GM21381 (cell line): ENCODE results near the gene VPS18.
"Not testable (repeated sequence)": the region's sequence is repeated elsewhere in the genome, so short reads cannot be mapped to it uniquely, and the experiment has no call there.

Experiments used
- ATAC-seq: cut with Tn5 transposase; IDR thresholded peaks from one replicate; pipeline ENCODE4 v1.9.1; 2021; ENCODE audit warnings: mild to moderate bottlenecking, moderate library complexity; ENCODE audit not compliant: unreplicated experiment

The VPS18 gene

GRCh38 chr15:40893733-40894680, at the start of gene VPS18:
Gene VPS18 (plus strand): TSS chr15:40894450. CDS start chr15:40894769, 319 bp downstream.
- peak; percentile 84 for ATAC-seq

GRCh38 chr15:40844696-40845030, 49.6 kb upstream of the VPS18 start:
- no peak for ATAC-seq

GRCh38 chr15:40845036-40845435, 49.2 kb upstream of the VPS18 start:
- ATAC-seq = no peak

- ATAC-seq = no peak
These were observed 48.6 kb upstream of the VPS18 start for GRCh38 chr15:40845511-40846284.

GRCh38 chr15:40846841-40847222, 47.4 kb upstream of the VPS18 start:
- no peak for ATAC-seq

- ATAC-seq = peak; percentile 51
These were observed 46.9 kb upstream of the VPS18 start for GRCh38 chr15:40847223-40847961.

- no peak for ATAC-seq
These were observed 43.6 kb upstream of the VPS18 start for GRCh38 chr15:40850576-40851112.

- ATAC-seq = no peak
These were observed 41.7 kb upstream of the VPS18 start for GRCh38 chr15:40852529-40852928.

GRCh38 chr15:40853241-40853890, 40.9 kb upstream of the VPS18 start:
- no peak for ATAC-seq

GRCh38 chr15:40854161-40854560, 40.1 kb upstream of the VPS18 start:
- ATAC-seq = no peak

- ATAC-seq = no peak
These were observed 38.5 kb upstream of the VPS18 start for GRCh38 chr15:40855706-40856234.

- ATAC-seq = no peak
These were observed 37.5 kb upstream of the VPS18 start for GRCh38 chr15:40856746-40857145.

GRCh38 chr15:40857601-40858341, 36.5 kb upstream of the VPS18 start:
- peak; percentile 55 for ATAC-seq

GRCh38 chr15:40858706-40859105, 35.5 kb upstream of the VPS18 start:
- ATAC-seq = no peak

- ATAC-seq = no peak
These were observed 34.9 kb upstream of the VPS18 start for GRCh38 chr15:40859206-40859851.

GRCh38 chr15:40861147-40861546, 33.1 kb upstream of the VPS18 start:
- not testable (repeated sequence) for ATAC-seq

- ATAC-seq = no peak
These were observed 30.5 kb upstream of the VPS18 start for GRCh38 chr15:40863660-40864270.

GRCh38 chr15:40867199-40867598, 27.1 kb upstream of the VPS18 start:
- no peak for ATAC-seq

GRCh38 chr15:40869686-40870085, 24.6 kb upstream of the VPS18 start:
- ATAC-seq = no peak
